ENCODE results near the gene TMEM9B.

- TF ChIP-seq CTCF (conservative IDR thresholded peaks at IDR 0.05; ENCODE audit: low read length) (no peak), EZH2phosphoT487 (IDR thresholded peaks at IDR 0.05; ENCODE audit: borderline replicate concordance) (no peak)
These were observed 53.0 kb downstream of the TMEM9B start, which contains the start of gene AKIP1 for GRCh38 chr11:8911029-8911823.
